ENCODE measurements around the gene TPSG1. TPM values are rescaled to one million over a fixed set of nuclear protein-coding genes. Genes with fewer than 3 reads are reported as not detected.
"Not testable (repeated sequence)": the region's sequence is repeated elsewhere in the genome, so short reads cannot be mapped to it uniquely, and the experiment has no call there.

Gene TPSG1
- total and polyA plus RNA-seq, 2 experiments from 2014 or later, result not detected

DNA sequence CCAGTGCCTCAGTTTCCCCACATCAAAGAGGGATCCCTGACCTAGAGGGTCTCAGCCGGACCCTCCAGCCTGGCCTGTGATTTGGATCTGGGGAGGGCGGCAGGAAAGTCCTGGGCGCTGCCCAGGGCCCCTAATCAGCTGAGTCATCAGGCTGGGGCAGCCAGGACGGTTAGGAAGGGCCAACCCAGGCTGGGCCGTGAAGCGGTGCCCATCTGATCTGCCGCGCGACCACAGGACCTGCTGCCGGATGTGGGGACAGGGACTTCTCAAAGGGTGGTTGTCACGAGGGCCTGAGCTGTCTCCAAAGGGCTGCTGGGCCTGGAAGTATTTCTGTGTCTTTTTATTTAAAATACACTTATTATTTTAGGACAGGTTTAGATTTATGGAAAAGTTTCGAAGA, 19.8 kb upstream of the TPSG1 start:
- Histone ChIP-seq H3K79me2 (ENCODE audit: insufficient read depth) (no peaks in the 10 kb centered on the region), H3K4me2 (ENCODE audit: unreplicated experiment) (no peak overlapping the region), H3K36me3 (ENCODE audit: low read depth) (no peaks in the 10 kb centered on the region), H3F3A (ENCODE audit: insufficient read depth) (no peaks in the 10 kb centered on the region), H3K27ac (no peak overlapping the region), H3K27me3 (replicated peaks; ENCODE audit: insufficient read depth) (peaks cover 10% of the 10 kb centered on the region; the same call in 1 of the 2 replicates), H4K20me1 (ENCODE audit: insufficient read depth) (no peaks in the 10 kb centered on the region), H3K9ac (no peak overlapping the region), H3K4me1 (ENCODE audit: insufficient read depth) (no peaks in the 10 kb centered on the region), H3K4me3 (no peak overlapping the region), H2AFZ (no peak overlapping the region), H3K9me2 (ENCODE audit: insufficient read depth) (no peaks in the 10 kb centered on the region), H3K9me3 (ENCODE audit: low read depth) (no peaks in the 10 kb centered on the region)
- DNase-seq, result no peak
- TF ChIP-seq EZH2phosphoT487 (IDR thresholded peaks at IDR 0.05; ENCODE audit: insufficient read depth, low read depth) (no peak), EZH2 (IDR thresholded peaks at IDR 0.05; ENCODE audit: insufficient read depth, poor library complexity, severe bottlenecking) (no peak)
- WGBS, 2 experiments (ENCODE audit: low coverage in 1 of 2, low lambda C conversion rate in 2 of 2, missing lambda C conversion rate in 2 of 2), result 63 to 65% methylated on average over 11 to 12 of the region's 12 CpGs
- in situ Hi-C loops (cut with MboI), result no loop called here

DNA sequence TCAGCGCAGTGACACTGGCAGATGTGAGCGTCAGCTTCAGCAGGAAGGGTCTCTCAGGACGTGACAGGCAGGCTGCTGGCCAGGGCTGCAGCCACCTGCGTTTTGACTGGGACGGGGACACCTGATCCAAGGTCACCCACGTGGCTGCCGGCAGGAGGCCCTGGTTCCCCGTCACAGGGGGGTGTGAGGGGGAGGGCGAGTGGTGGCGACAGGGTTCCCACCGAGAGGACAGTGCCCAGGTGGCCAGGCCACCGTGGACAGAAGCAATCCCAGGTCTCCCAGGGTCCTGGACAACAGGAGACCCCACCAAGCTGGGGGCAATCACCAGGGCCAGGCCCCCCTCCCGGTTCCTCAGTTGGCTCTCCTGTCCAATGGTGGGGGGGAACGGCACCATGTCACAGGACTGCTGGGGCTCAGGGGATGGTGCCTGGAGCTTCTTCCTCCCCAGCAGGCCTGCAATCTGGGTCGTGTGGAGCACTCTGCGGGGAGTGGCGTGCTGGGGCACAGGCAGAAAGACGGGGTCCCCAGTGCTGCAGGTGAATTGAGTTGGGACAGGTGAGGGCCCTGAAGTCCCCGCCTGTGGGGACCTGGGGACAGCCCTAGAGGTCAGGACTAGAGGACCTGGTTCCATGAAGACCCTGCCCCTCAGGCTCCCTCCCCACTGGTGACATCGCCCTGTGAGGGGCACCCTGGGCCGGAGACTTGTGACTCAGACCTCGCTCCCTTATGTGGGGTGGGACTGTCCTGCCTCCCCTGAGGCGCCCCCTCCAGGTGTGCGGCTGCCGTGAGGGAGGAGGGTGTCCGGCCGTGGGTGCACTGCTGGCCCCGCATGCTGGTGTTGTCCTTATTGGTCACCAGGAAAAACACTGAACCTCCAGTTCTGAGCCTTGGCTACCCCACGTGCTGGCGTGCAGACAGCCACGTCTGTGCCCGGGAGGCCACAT, 19.1 kb upstream of the TPSG1 start:
- H3K4me1 ChIP-seq (ENCODE audit: insufficient read depth); H3K9me3 ChIP-seq (ENCODE audit: low read depth); H3K79me2 ChIP-seq (ENCODE audit: insufficient read depth); H3K4me2 ChIP-seq (ENCODE audit: unreplicated experiment); H3K4me3 ChIP-seq; H3K27me3 ChIP-seq (replicated peaks; ENCODE audit: insufficient read depth); H3K36me3 ChIP-seq (ENCODE audit: low read depth); H3K9ac ChIP-seq; H4K20me1 ChIP-seq (ENCODE audit: insufficient read depth); DNase-seq; H3F3A ChIP-seq (ENCODE audit: insufficient read depth); H2AFZ ChIP-seq; H3K9me2 ChIP-seq (ENCODE audit: insufficient read depth); H3K27ac ChIP-seq; in situ Hi-C loops (cut with MboI): not testable (repeated sequence)
- 51 to 54% methylated on average over 22 to 23 of the region's 32 CpGs for WGBS, 2 experiments (ENCODE audit: low coverage in 1 of 2, low lambda C conversion rate in 2 of 2, missing lambda C conversion rate in 2 of 2)

DNA sequence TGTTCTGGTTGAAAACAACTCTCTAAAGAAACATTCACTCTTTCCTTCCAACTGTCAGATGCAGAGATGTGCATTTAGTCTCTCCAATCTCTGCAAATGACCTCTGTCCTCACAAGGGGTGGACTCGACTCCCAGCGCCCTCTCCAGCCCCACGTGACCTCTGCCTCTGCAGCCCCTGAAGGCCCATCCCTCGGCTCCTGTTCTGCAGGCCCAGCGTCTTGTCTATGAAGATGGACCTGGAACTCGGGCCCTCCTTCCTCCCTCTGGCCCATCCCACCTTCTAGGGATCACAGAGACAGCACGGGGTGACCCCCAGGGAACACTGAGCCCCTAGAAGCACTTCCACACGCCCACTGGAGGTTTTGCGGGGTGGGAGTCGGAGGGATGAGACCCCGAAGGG, 18.3 kb upstream of the TPSG1 start:
- in situ Hi-C loops (cut with MboI); H2AFZ ChIP-seq; H3K36me3 ChIP-seq (ENCODE audit: low read depth); H3K9me3 ChIP-seq (ENCODE audit: low read depth); H3K4me3 ChIP-seq; H4K20me1 ChIP-seq (ENCODE audit: insufficient read depth); H3K9me2 ChIP-seq (ENCODE audit: insufficient read depth); H3K4me2 ChIP-seq (ENCODE audit: unreplicated experiment); H3F3A ChIP-seq (ENCODE audit: insufficient read depth); DNase-seq; H3K27me3 ChIP-seq (replicated peaks; ENCODE audit: insufficient read depth); H3K4me1 ChIP-seq (ENCODE audit: insufficient read depth); H3K79me2 ChIP-seq (ENCODE audit: insufficient read depth); H3K9ac ChIP-seq; H3K27ac ChIP-seq: not testable (repeated sequence)
- WGBS, 2 experiments (ENCODE audit: low coverage in 1 of 2, low lambda C conversion rate in 2 of 2, missing lambda C conversion rate in 2 of 2), result 31 to 32% methylated on average over 7 to 8 of the region's 11 CpGs

DNA sequence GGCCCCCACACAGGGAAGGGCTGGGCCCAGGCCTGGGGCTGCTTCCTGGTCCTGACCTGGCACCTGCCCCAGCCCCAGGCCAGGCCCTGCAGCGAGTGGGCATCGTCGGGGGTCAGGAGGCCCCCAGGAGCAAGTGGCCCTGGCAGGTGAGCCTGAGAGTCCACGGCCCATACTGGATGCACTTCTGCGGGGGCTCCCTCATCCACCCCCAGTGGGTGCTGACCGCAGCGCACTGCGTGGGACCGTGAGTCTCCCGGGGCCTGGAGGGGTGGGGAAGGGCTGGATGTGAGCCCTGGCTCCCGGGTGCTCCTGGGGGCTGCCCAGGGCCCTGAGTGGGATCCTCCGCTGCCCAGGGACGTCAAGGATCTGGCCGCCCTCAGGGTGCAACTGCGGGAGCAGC, 16.0 kb upstream of the TPSG1 start:
- H3K9ac ChIP-seq; H3K27me3 ChIP-seq (replicated peaks; ENCODE audit: insufficient read depth); H3K36me3 ChIP-seq (ENCODE audit: low read depth); H3K4me2 ChIP-seq (ENCODE audit: unreplicated experiment); DNase-seq; H2AFZ ChIP-seq; H3K9me3 ChIP-seq (ENCODE audit: low read depth); H3K4me1 ChIP-seq (ENCODE audit: insufficient read depth); in situ Hi-C loops (cut with MboI); H3K9me2 ChIP-seq (ENCODE audit: insufficient read depth); H4K20me1 ChIP-seq (ENCODE audit: insufficient read depth); H3F3A ChIP-seq (ENCODE audit: insufficient read depth); H3K4me3 ChIP-seq; H3K79me2 ChIP-seq (ENCODE audit: insufficient read depth); H3K27ac ChIP-seq: not testable (repeated sequence)
- 87 to 100% methylated on average over 1 to 3 of the region's 15 CpGs for WGBS, 2 experiments (ENCODE audit: low coverage in 1 of 2, low lambda C conversion rate in 2 of 2, missing lambda C conversion rate in 2 of 2)

DNA sequence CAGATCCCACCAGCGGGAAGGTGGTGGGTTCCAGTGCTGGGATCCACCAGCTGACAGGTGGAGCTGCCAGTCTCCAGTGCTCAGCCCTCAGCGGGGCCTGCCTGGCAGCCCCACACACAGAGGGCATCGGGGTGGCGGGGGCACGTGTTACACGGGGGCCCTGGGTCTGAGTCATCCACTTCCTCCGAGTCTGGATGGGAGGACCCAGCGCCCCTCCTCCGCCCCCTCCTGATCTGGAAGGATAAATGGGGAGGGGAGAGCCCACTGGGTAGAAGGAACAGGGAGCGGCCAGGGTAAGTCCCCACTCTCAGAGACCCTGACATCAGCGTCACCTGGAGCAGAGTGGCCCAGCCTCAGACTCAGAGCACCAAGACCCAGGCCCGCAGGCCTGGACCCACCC, 15.4 kb upstream of the TPSG1 start, which contains the start of gene TPSAB1:
TSS of gene TPSAB1 (plus strand) at position 270 of the 400 bp plus-strand sequence. CDS start 234 bp downstream, outside the sequence.
- H3K27me3 ChIP-seq (replicated peaks; ENCODE audit: insufficient read depth); H4K20me1 ChIP-seq (ENCODE audit: insufficient read depth); DNase-seq; in situ Hi-C loops (cut with MboI); H3K9me2 ChIP-seq (ENCODE audit: insufficient read depth); H3K9ac ChIP-seq; H3K9me3 ChIP-seq (ENCODE audit: low read depth); H3K79me2 ChIP-seq (ENCODE audit: insufficient read depth); H3F3A ChIP-seq (ENCODE audit: insufficient read depth); H3K4me2 ChIP-seq (ENCODE audit: unreplicated experiment); H3K36me3 ChIP-seq (ENCODE audit: low read depth); H2AFZ ChIP-seq; H3K4me1 ChIP-seq (ENCODE audit: insufficient read depth); H3K4me3 ChIP-seq; H3K27ac ChIP-seq: not testable (repeated sequence)
- 15 to 30% methylated on average over 2 to 5 of the region's 12 CpGs for WGBS, 2 experiments (ENCODE audit: low coverage in 1 of 2, low lambda C conversion rate in 2 of 2, missing lambda C conversion rate in 2 of 2)

DNA sequence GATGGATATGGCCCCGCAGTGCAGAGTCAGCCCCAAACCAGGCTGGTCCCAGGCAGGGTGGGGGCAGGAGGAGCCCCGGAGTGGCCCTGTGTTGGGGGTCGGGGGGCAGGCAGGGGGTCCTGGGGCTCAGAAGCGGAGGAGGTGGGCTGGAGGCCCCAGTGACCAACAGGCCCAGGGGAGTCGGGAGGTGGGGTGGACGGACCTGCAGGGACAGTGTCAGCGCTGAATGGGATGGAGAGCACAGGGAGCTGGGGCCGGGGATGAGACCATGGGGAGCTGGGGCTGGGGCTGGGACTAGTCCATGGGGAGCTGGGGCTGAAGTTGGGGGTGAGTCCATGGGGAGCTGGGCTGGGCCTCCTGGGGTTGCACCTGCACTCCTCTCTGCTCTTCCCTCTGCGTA, 14.5 kb upstream of the TPSG1 start:
- H3K9me3 ChIP-seq (ENCODE audit: low read depth); H3K9ac ChIP-seq; H3K4me1 ChIP-seq (ENCODE audit: insufficient read depth); H3K27ac ChIP-seq; H3K79me2 ChIP-seq (ENCODE audit: insufficient read depth); H3K27me3 ChIP-seq (replicated peaks; ENCODE audit: insufficient read depth); H3F3A ChIP-seq (ENCODE audit: insufficient read depth); H3K4me3 ChIP-seq; H4K20me1 ChIP-seq (ENCODE audit: insufficient read depth); H3K9me2 ChIP-seq (ENCODE audit: insufficient read depth); DNase-seq; H2AFZ ChIP-seq; in situ Hi-C loops (cut with MboI); H3K36me3 ChIP-seq (ENCODE audit: low read depth); H3K4me2 ChIP-seq (ENCODE audit: unreplicated experiment): not testable (repeated sequence)
- WGBS, 2 experiments (ENCODE audit: low coverage in 1 of 2, low lambda C conversion rate in 2 of 2, missing lambda C conversion rate in 2 of 2), result 74 to 75% methylated on average over 3 to 8 of the region's 9 CpGs

DNA sequence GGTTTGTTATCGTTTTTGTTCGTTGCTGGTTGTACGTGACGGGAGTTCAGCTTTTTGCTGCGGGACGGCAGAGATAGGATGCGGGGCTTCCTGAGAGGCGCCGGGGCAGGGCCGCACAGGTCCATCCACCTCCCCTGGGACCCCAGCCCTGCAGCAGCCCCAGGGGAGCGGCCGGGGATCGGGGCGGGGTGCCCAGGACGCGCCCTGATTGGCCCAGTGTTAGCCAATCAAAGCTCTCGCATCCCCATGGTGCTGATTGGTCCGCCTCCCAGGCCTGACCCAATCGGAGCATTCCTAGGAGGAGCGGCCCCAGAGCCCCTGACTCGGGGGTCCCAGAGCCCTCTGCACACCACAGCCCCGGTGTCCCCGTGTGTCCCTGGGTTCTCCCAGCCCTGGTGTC, 13.8 kb upstream of the TPSG1 start:
- H3K27ac ChIP-seq; H3K9ac ChIP-seq; H3F3A ChIP-seq (ENCODE audit: insufficient read depth); H3K4me3 ChIP-seq; H3K4me2 ChIP-seq (ENCODE audit: unreplicated experiment); H4K20me1 ChIP-seq (ENCODE audit: insufficient read depth); H3K36me3 ChIP-seq (ENCODE audit: low read depth); H2AFZ ChIP-seq; H3K4me1 ChIP-seq (ENCODE audit: insufficient read depth); H3K27me3 ChIP-seq (replicated peaks; ENCODE audit: insufficient read depth); H3K79me2 ChIP-seq (ENCODE audit: insufficient read depth); in situ Hi-C loops (cut with MboI); DNase-seq; H3K9me2 ChIP-seq (ENCODE audit: insufficient read depth); H3K9me3 ChIP-seq (ENCODE audit: low read depth): not testable (repeated sequence)
- WGBS, 2 experiments (ENCODE audit: low coverage in 1 of 2, low lambda C conversion rate in 2 of 2, missing lambda C conversion rate in 2 of 2), result 66 to 74% methylated on average over 9 to 10 of the region's 23 CpGs

Measured in GM23248 (cell line).